Measurements from ENCODE around the gene SLC39A9. TPM values are rescaled to one million over a fixed set of nuclear protein-coding genes. Genes with fewer than 3 reads are reported as not detected.

SLC39A9 gene
- total and polyA plus RNA-seq, 2 experiments from 2014 or later: 33.4 to 109 TPM

DNA sequence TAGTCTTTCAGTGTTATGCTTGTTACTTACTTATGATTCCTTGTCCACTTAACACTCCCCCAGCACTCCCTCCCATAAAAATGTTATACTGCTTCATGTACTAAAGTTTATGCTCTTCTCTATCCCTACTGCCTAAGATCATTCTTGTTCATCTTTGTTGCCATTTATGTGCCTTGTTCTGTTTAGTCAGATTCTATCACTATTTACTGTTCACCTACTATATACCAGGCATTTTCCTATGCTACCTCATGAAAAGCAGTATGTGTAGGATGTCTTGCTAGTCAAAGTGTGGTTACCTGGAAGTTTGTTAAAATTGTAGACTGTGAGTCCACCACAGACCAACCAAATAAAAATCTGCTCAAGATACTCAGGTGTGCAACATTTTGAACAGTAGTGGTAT, 24.3 kb upstream of the SLC39A9 start:
- no peak overlapping the region for H2AFZ ChIP-seq
- H3K4me2 ChIP-seq: no peak overlapping the region
- H3K27me3 ChIP-seq: no peaks in the 10 kb centered on the region
- H3K36me3 ChIP-seq (replicated peaks; ENCODE audit: insufficient read depth, low read depth): no peaks in the 10 kb centered on the region
- no peak overlapping the region for H3K27ac ChIP-seq
- no peaks in the 10 kb centered on the region for H3K4me1 ChIP-seq (ENCODE audit: insufficient read depth)
- no peak for DNase-seq (ENCODE audit: low spot score)
- no peaks in the 10 kb centered on the region for H3K9me2 ChIP-seq (replicated peaks; ENCODE audit: insufficient read depth)
- TF ChIP-seq, protein P1, sequence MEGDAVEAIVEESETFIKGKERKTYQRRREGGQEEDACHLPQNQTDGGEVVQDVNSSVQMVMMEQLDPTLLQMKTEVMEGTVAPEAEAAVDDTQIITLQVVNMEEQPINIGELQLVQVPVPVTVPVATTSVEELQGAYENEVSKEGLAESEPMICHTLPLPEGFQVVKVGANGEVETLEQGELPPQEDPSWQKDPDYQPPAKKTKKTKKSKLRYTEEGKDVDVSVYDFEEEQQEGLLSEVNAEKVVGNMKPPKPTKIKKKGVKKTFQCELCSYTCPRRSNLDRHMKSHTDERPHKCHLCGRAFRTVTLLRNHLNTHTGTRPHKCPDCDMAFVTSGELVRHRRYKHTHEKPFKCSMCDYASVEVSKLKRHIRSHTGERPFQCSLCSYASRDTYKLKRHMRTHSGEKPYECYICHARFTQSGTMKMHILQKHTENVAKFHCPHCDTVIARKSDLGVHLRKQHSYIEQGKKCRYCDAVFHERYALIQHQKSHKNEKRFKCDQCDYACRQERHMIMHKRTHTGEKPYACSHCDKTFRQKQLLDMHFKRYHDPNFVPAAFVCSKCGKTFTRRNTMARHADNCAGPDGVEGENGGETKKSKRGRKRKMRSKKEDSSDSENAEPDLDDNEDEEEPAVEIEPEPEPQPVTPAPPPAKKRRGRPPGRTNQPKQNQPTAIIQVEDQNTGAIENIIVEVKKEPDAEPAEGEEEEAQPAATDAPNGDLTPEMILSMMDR (IDR thresholded peaks at IDR 0.05; ENCODE audit: poor library complexity): no peak
- TF ChIP-seq EZH2phosphoT487 (IDR thresholded peaks at IDR 0.05; ENCODE audit: low read depth, severe bottlenecking, unreplicated experiment): no peak
- no peak for TF ChIP-seq EZH2 (IDR thresholded peaks at IDR 0.05; ENCODE audit: borderline replicate concordance)
- no peaks in the 10 kb centered on the region for H4K20me1 ChIP-seq (ENCODE audit: insufficient read depth, poor library complexity, severe bottlenecking)
- no peak overlapping the region for H3K4me3 ChIP-seq
- H3K9me3 ChIP-seq (ENCODE audit: low read depth): no peaks in the 10 kb centered on the region
- no peaks in the 10 kb centered on the region for H3K79me2 ChIP-seq

DNA sequence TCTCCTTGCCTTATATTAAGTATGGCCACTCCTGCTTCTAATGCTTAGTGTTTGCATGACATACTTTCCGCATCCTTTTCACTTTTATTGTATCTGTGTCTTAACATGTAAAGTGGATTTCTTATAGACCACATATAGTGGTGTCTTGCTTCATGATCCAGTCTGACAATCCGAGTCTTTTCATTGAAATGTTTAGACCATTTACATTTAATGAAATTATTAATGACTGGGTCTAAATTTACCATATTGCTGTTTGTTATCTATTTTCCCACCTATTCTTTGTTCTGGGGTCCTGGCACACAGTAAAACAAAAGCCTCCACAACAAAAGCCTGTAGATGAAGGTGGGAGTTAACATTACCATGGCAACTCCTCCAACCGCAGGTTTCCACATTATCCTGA, 23.3 kb upstream of the SLC39A9 start:
- Histone ChIP-seq H3K4me1 (ENCODE audit: insufficient read depth) (no peaks in the 10 kb centered on the region), H3K9me3 (ENCODE audit: low read depth) (no peaks in the 10 kb centered on the region), H4K20me1 (ENCODE audit: insufficient read depth, poor library complexity, severe bottlenecking) (no peaks in the 10 kb centered on the region), H3K27me3 (no peaks in the 10 kb centered on the region), H3K4me2 (no peak overlapping the region), H3K79me2 (no peaks in the 10 kb centered on the region), H2AFZ (no peak overlapping the region), H3K36me3 (replicated peaks; ENCODE audit: insufficient read depth, low read depth) (no peaks in the 10 kb centered on the region), H3K9me2 (replicated peaks; ENCODE audit: insufficient read depth) (no peaks in the 10 kb centered on the region), H3K4me3 (no peak overlapping the region), H3K27ac (no peak overlapping the region)
- TF ChIP-seq, protein P1 (IDR thresholded peaks at IDR 0.05; ENCODE audit: poor library complexity): no peak
- TF ChIP-seq EZH2phosphoT487 (IDR thresholded peaks at IDR 0.05; ENCODE audit: low read depth, severe bottlenecking, unreplicated experiment) (no peak), EZH2 (IDR thresholded peaks at IDR 0.05; ENCODE audit: borderline replicate concordance) (no peak)
- WGBS (ENCODE audit: low lambda C conversion rate, missing lambda C conversion rate): 83% methylated on average over 3 of the region's 3 CpGs
- no peak for DNase-seq (ENCODE audit: low spot score)

GRCh38 chr14:69375722-69376121, 22.8 kb upstream of the SLC39A9 start:
- Histone ChIP-seq H3K27me3 (no peaks in the 10 kb centered on the region), H3K36me3 (replicated peaks; ENCODE audit: insufficient read depth, low read depth) (no peaks in the 10 kb centered on the region), H3K4me1 (ENCODE audit: insufficient read depth) (no peaks in the 10 kb centered on the region), H3K9me3 (ENCODE audit: low read depth) (no peaks in the 10 kb centered on the region), H2AFZ (no peak overlapping the region), H3K4me3 (no peak overlapping the region), H3K9me2 (replicated peaks; ENCODE audit: insufficient read depth) (no peaks in the 10 kb centered on the region), H3K79me2 (no peaks in the 10 kb centered on the region), H4K20me1 (ENCODE audit: insufficient read depth, poor library complexity, severe bottlenecking) (no peaks in the 10 kb centered on the region), H3K4me2 (no peak overlapping the region), H3K27ac (no peak overlapping the region)
- no peak for DNase-seq (ENCODE audit: low spot score)
- WGBS (ENCODE audit: low lambda C conversion rate, missing lambda C conversion rate): 98% methylated on average over 5 of the region's 5 CpGs
- TF ChIP-seq EZH2phosphoT487 (IDR thresholded peaks at IDR 0.05; ENCODE audit: low read depth, severe bottlenecking, unreplicated experiment) (no peak), EZH2 (IDR thresholded peaks at IDR 0.05; ENCODE audit: borderline replicate concordance) (no peak)
- TF ChIP-seq, protein P1 (IDR thresholded peaks at IDR 0.05; ENCODE audit: poor library complexity): no peak

GRCh38 chr14:69376439-69376838, 22.1 kb upstream of the SLC39A9 start:
- H3K4me3 ChIP-seq: no peak overlapping the region
- no peaks in the 10 kb centered on the region for H3K79me2 ChIP-seq
- no peak overlapping the region for H3K27ac ChIP-seq
- no peaks in the 10 kb centered on the region for H3K4me1 ChIP-seq (ENCODE audit: insufficient read depth)
- H3K27me3 ChIP-seq: no peaks in the 10 kb centered on the region
- TF ChIP-seq EZH2phosphoT487 (IDR thresholded peaks at IDR 0.05; ENCODE audit: low read depth, severe bottlenecking, unreplicated experiment) (no peak), EZH2 (IDR thresholded peaks at IDR 0.05; ENCODE audit: borderline replicate concordance) (no peak)
- no peak overlapping the region for H2AFZ ChIP-seq
- H3K9me2 ChIP-seq (replicated peaks; ENCODE audit: insufficient read depth): no peaks in the 10 kb centered on the region
- no peak overlapping the region for H3K4me2 ChIP-seq
- H4K20me1 ChIP-seq (ENCODE audit: insufficient read depth, poor library complexity, severe bottlenecking): no peaks in the 10 kb centered on the region
- DNase-seq (ENCODE audit: low spot score): no peak
- no peaks in the 10 kb centered on the region for H3K9me3 ChIP-seq (ENCODE audit: low read depth)
- H3K36me3 ChIP-seq (replicated peaks; ENCODE audit: insufficient read depth, low read depth): no peaks in the 10 kb centered on the region

All from hepatocyte (in vitro differentiated cells).